ENCODE measurements around the gene FBLIM1.

- no peak for TF ChIP-seq CTCF (IDR thresholded peaks at IDR 0.05; ENCODE audit: low read depth, low read length)
- TF ChIP-seq, protein P1, sequence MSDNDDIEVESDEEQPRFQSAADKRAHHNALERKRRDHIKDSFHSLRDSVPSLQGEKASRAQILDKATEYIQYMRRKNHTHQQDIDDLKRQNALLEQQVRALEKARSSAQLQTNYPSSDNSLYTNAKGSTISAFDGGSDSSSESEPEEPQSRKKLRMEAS (IDR thresholded peaks at IDR 0.05; ENCODE audit: low read depth, low read length) = no peak
Observed at GRCh38 chr1:15730936-15731335, 27.7 kb upstream of the FBLIM1 start.
